ENCODE data around the gene FILIP1.

FILIP1 gene

DNA sequence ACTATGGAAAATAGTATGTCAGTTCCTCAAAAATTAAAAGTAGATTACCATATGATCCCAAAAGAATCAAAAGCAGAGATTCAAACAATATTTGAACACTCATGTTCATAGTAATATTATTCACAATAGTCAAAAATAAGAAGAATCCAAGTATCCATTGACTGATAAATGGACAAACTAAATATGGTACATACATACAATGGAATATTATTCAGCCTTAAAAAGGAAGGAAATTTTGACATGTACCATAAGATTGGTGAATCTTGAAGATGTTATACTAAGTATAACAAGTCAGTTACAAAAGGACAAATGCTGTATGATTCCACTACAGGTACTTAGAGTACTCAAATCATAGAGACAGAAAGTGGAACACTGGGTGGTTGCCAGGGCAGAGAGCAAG, 120.7 kb downstream of the FILIP1 start:
- no peaks in the 10 kb centered on the region for H3K4me1 ChIP-seq (ENCODE audit: control insufficient read depth in 1 of 2, insufficient read depth in 2 of 2, low read length in 2 of 2)
- no peaks in the 10 kb centered on the region for H3K9me3 ChIP-seq (ENCODE audit: control insufficient read depth in 1 of 2, low read length in 2 of 2)
- H3K9ac ChIP-seq (ENCODE audit: low read depth in 1 of 2, low read length in 2 of 2), result no peak overlapping the region
- no peak overlapping the region for H3K27ac ChIP-seq (ENCODE audit: low read depth, low read length)
- no peaks in the 10 kb centered on the region for H3K27me3 ChIP-seq (ENCODE audit: control insufficient read depth in 1 of 2, insufficient read depth in 2 of 2, low read length in 2 of 2)
- H3K36me3 ChIP-seq (ENCODE audit: control insufficient read depth in 1 of 2, insufficient read depth in 2 of 2, low read length in 2 of 2), result no peaks in the 10 kb centered on the region
- no peak overlapping the region for H3K4me3 ChIP-seq (ENCODE audit: low read depth in 1 of 2, low read length in 2 of 2)

DNA sequence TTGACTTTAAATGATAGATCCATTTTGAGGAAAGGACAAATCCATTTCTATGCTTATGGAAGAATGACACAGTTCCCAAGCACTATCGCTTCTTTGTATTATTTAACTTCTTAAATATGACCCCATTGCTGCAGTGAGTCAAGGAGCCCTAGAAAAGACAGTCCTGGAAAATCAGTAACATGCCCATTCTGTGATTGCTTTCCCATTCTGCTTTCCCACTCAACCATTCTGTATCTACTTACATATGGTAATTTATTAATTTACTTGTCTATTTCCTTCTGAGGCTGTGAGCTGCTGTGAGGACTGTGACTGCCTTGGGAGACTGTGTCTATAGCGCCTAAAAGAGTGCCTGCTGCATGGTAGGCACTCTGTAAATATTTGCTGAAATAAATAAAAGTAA, 123.6 kb downstream of the FILIP1 start:
- H3K9ac ChIP-seq (ENCODE audit: low read depth in 1 of 2, low read length in 2 of 2), result no peak overlapping the region
- no peaks in the 10 kb centered on the region for H3K27me3 ChIP-seq (ENCODE audit: control insufficient read depth in 1 of 2, insufficient read depth in 2 of 2, low read length in 2 of 2)
- no peaks in the 10 kb centered on the region for H3K9me3 ChIP-seq (ENCODE audit: control insufficient read depth in 1 of 2, low read length in 2 of 2)
- H3K36me3 ChIP-seq (ENCODE audit: control insufficient read depth in 1 of 2, insufficient read depth in 2 of 2, low read length in 2 of 2), result no peaks in the 10 kb centered on the region
- no peaks in the 10 kb centered on the region for H3K4me1 ChIP-seq (ENCODE audit: control insufficient read depth in 1 of 2, insufficient read depth in 2 of 2, low read length in 2 of 2)
- no peak overlapping the region for H3K4me3 ChIP-seq (ENCODE audit: low read depth in 1 of 2, low read length in 2 of 2)
- H3K27ac ChIP-seq (ENCODE audit: low read depth, low read length), result no peak overlapping the region

DNA sequence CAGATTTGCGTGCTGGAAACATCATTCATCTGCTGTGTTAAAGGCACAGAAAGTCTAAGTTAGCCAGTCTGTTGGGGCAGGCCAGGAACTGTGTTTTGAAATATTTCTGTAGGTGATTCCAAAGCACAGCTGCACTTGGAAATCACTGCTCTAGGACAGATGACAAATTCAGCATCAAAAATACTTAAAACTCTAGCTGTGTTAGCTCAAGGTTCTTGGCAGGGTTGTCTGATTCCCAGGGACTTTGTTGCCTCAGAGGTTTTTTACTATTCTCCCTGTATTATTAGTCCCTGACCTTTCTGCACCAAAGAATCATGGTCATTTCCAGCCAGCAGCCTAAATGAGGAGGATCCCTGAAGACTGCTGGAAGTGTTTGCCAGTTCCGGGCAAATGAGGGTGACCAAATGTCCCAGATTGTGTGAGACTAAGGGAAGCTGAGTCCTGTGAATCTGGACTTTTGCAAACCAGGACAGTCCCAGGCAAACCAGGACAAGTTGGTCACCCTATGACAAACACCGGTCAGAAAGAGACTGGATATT, 124.7 kb downstream of the FILIP1 start:
- no peak overlapping the region for H3K9ac ChIP-seq (ENCODE audit: low read depth in 1 of 2, low read length in 2 of 2)

DNA sequence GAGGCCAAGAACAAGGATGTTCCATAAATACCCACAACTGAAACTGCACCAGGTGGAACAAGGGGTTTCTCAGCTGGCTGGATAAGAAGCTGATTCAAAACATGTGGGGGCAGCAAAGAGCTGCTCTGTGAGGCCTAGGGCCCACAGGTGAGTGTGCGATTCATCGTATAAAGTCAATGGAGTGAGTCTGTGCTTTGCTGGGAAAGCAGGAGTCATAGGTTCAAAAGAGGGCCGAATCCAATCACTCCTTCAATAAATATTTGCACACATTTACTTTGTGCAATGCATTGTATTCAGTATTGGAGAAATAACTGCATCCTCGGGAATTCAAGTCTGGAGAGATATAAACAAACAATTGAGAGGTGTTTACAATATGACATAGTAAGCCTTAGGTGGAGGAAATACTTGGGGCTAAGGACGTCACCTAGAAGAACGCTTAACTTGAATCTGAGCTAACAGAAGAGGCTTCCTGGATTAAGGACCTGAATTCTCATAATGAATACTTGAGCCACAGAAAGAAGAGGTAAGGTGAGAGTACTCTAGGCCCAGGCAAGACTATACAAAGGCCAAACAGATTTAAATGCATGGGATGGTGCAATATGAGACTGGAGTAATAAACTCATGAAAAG, 125.3 kb downstream of the FILIP1 start:
- no peaks in the 10 kb centered on the region for H3K9me3 ChIP-seq (ENCODE audit: control insufficient read depth in 1 of 2, low read length in 2 of 2)
- no peaks in the 10 kb centered on the region for H3K27me3 ChIP-seq (ENCODE audit: control insufficient read depth in 1 of 2, insufficient read depth in 2 of 2, low read length in 2 of 2)
- H3K36me3 ChIP-seq (ENCODE audit: control insufficient read depth in 1 of 2, insufficient read depth in 2 of 2, low read length in 2 of 2), result no peaks in the 10 kb centered on the region
- H3K27ac ChIP-seq (ENCODE audit: low read depth, low read length), result no peak overlapping the region
- no peak overlapping the region for H3K9ac ChIP-seq (ENCODE audit: low read depth in 1 of 2, low read length in 2 of 2)
- H3K4me3 ChIP-seq (ENCODE audit: low read depth in 1 of 2, low read length in 2 of 2), result no peak overlapping the region
- H3K4me1 ChIP-seq (ENCODE audit: control insufficient read depth in 1 of 2, insufficient read depth in 2 of 2, low read length in 2 of 2), result no peaks in the 10 kb centered on the region

More for the DNA sequence above, 124.7 kb downstream of the FILIP1 start:
- Histone ChIP-seq H3K4me1 (ENCODE audit: control insufficient read depth in 1 of 2, insufficient read depth in 2 of 2, low read length in 2 of 2) (no peaks in the 10 kb centered on the region), H3K27me3 (ENCODE audit: control insufficient read depth in 1 of 2, insufficient read depth in 2 of 2, low read length in 2 of 2) (no peaks in the 10 kb centered on the region), H3K9me3 (ENCODE audit: control insufficient read depth in 1 of 2, low read length in 2 of 2) (no peaks in the 10 kb centered on the region), H3K27ac (ENCODE audit: low read depth, low read length) (no peak overlapping the region), H3K4me3 (ENCODE audit: low read depth in 1 of 2, low read length in 2 of 2) (no peak overlapping the region), H3K36me3 (ENCODE audit: control insufficient read depth in 1 of 2, insufficient read depth in 2 of 2, low read length in 2 of 2) (no peaks in the 10 kb centered on the region)

DNA sequence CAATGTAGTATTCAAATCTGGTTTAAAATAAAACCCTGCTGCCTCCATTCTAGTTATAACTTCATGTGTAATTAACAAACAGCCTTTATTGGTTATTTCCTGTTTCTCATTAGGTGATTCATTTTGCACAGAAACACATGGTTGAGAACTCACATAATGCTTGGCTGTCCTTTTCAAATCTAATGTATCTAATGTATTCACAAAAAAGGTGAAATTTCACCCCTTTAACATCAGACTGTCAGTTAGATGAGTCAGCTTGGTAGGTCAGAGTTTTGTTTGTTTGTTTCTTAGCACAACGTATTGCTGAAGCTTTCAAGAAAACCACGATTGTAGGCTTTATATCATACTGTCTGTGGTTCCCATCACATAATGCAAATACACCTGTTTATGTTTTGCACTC, 130.3 kb downstream of the FILIP1 start:
- Histone ChIP-seq H3K27me3 (ENCODE audit: control insufficient read depth in 1 of 2, insufficient read depth in 2 of 2, low read length in 2 of 2) (no peaks in the 10 kb centered on the region), H3K4me1 (ENCODE audit: control insufficient read depth in 1 of 2, insufficient read depth in 2 of 2, low read length in 2 of 2) (no peaks in the 10 kb centered on the region), H3K4me3 (ENCODE audit: low read depth in 1 of 2, low read length in 2 of 2) (no peak overlapping the region), H3K9me3 (ENCODE audit: control insufficient read depth in 1 of 2, low read length in 2 of 2) (no peaks in the 10 kb centered on the region), H3K36me3 (ENCODE audit: control insufficient read depth in 1 of 2, insufficient read depth in 2 of 2, low read length in 2 of 2) (no peaks in the 10 kb centered on the region), H3K27ac (ENCODE audit: low read depth, low read length) (no peak overlapping the region), H3K9ac (ENCODE audit: low read depth in 1 of 2, low read length in 2 of 2) (no peak overlapping the region)

DNA sequence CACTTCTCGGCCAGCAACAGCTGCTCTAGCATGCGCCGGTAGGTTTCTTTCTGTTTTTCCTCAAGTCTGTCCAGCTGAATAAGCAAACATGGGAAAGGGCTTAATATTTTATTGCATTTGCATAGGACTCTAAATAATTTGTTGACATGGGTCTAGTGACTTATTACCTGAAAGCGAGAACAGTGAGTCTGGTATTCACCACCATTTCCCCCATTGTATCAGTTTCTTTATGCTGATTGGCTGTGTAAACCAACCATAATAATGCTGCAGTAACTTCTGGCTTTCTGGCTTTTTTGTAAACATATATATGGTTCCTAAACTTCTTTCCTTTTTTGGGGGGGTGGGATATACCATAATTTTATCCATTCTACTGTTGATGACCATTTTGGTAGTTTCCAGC, 140.0 kb downstream of the FILIP1 start:
- H3K27me3 ChIP-seq (ENCODE audit: control insufficient read depth in 1 of 2, insufficient read depth in 2 of 2, low read length in 2 of 2), result peaks cover 0 to 9% of the 10 kb centered on the region in 2 donors
- H3K4me1 ChIP-seq (ENCODE audit: control insufficient read depth in 1 of 2, insufficient read depth in 2 of 2, low read length in 2 of 2), result no peaks in the 10 kb centered on the region
- no peaks in the 10 kb centered on the region for H3K36me3 ChIP-seq (ENCODE audit: control insufficient read depth in 1 of 2, insufficient read depth in 2 of 2, low read length in 2 of 2)
- no peaks in the 10 kb centered on the region for H3K9me3 ChIP-seq (ENCODE audit: control insufficient read depth in 1 of 2, low read length in 2 of 2)
- no peak overlapping the region for H3K4me3 ChIP-seq (ENCODE audit: low read depth in 1 of 2, low read length in 2 of 2)
- no peak overlapping the region for H3K9ac ChIP-seq (ENCODE audit: low read depth in 1 of 2, low read length in 2 of 2)
- no peak overlapping the region for H3K27ac ChIP-seq (ENCODE audit: low read depth, low read length)

DNA sequence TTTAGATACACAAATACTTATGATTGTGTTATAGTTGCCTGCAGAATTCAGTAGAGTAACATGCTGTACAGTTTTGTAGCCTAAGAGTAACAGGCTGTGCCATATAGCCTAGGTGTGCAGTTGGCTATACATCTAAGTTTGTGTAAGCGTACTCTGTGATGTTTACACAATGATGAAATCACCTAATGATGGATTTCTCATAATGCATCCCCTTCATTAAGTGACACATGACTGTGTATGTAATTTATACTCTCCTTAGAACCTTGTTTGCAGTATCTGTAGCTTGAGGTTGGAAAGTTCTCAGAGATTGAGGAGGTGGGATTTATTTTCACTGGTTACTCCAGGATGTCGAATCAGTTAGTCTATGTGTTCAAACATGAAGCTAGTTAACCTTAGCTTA, 142.0 kb downstream of the FILIP1 start:
- no peak overlapping the region for H3K27ac ChIP-seq (ENCODE audit: low read depth, low read length)
- H3K9me3 ChIP-seq (ENCODE audit: control insufficient read depth in 1 of 2, low read length in 2 of 2), result no peaks in the 10 kb centered on the region
- H3K9ac ChIP-seq (ENCODE audit: low read depth in 1 of 2, low read length in 2 of 2), result no peak overlapping the region

DNA sequence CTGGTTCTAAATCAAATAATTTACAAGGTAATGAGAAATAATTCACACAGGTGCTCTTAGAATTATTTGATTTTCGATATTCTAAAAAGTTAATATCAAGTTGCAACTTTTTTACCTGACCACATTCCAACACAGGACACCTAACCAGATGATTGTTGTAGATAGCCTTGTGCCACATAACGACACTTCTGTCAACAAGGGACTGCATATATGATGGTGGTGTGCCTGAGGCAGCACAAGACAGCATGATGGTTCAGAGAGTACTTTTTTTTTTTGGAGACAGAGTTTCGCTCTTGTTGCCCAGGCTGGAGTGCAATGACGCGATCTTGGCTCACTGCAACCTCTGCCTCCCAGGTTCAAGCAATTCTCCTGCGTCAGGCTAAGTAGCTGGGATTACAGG, 142.8 kb downstream of the FILIP1 start:
- Histone ChIP-seq H3K27ac (ENCODE audit: low read depth, low read length) (no peak overlapping the region), H3K9ac (ENCODE audit: low read depth in 1 of 2, low read length in 2 of 2) (no peak overlapping the region), H3K36me3 (ENCODE audit: control insufficient read depth in 1 of 2, insufficient read depth in 2 of 2, low read length in 2 of 2) (no peaks in the 10 kb centered on the region), H3K4me1 (ENCODE audit: control insufficient read depth in 1 of 2, insufficient read depth in 2 of 2, low read length in 2 of 2) (no peaks in the 10 kb centered on the region), H3K4me3 (ENCODE audit: low read depth in 1 of 2, low read length in 2 of 2) (no peak overlapping the region), H3K27me3 (ENCODE audit: control insufficient read depth in 1 of 2, insufficient read depth in 2 of 2, low read length in 2 of 2) (peaks cover 0 to 9% of the 10 kb centered on the region in 2 donors), H3K9me3 (ENCODE audit: control insufficient read depth in 1 of 2, low read length in 2 of 2) (no peaks in the 10 kb centered on the region)

More for the DNA sequence above, 142.0 kb downstream of the FILIP1 start:
- no peak overlapping the region for H3K4me3 ChIP-seq (ENCODE audit: low read depth in 1 of 2, low read length in 2 of 2)
- H3K4me1 ChIP-seq (ENCODE audit: control insufficient read depth in 1 of 2, insufficient read depth in 2 of 2, low read length in 2 of 2), result no peaks in the 10 kb centered on the region
- no peaks in the 10 kb centered on the region for H3K36me3 ChIP-seq (ENCODE audit: control insufficient read depth in 1 of 2, insufficient read depth in 2 of 2, low read length in 2 of 2)
- H3K27me3 ChIP-seq (ENCODE audit: control insufficient read depth in 1 of 2, insufficient read depth in 2 of 2, low read length in 2 of 2), result peaks cover 0 to 9% of the 10 kb centered on the region in 2 donors

DNA sequence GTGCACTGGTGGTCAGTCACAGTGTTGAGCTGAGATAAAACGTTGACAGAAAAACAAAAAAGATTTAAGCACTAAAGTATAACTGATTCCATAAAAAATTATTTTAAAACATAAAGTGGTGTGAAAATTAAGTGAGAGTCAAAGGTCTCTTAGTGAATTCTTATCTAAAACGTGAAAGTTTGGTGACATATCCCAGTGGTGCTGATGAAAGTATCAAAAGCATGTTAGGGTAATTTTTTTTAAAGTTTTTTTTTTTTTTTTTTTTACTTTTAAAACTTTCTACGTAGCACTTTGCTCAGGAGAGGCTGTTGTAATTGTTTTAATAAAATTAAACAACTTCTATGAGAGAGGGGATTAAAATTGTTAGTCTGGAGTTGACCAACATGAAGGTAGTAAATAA, 143.4 kb downstream of the FILIP1 start:
- Histone ChIP-seq H3K4me3 (ENCODE audit: low read depth in 1 of 2, low read length in 2 of 2) (peak overlapping the region in 1 of 2 donors; percentile 37), H3K9me3 (ENCODE audit: control insufficient read depth in 1 of 2, low read length in 2 of 2) (no peaks in the 10 kb centered on the region), H3K4me1 (ENCODE audit: control insufficient read depth in 1 of 2, insufficient read depth in 2 of 2, low read length in 2 of 2) (no peaks in the 10 kb centered on the region), H3K9ac (ENCODE audit: low read depth in 1 of 2, low read length in 2 of 2) (no peak overlapping the region), H3K27ac (ENCODE audit: low read depth, low read length) (no peak overlapping the region), H3K36me3 (ENCODE audit: control insufficient read depth in 1 of 2, insufficient read depth in 2 of 2, low read length in 2 of 2) (no peaks in the 10 kb centered on the region), H3K27me3 (ENCODE audit: control insufficient read depth in 1 of 2, insufficient read depth in 2 of 2, low read length in 2 of 2) (peaks cover 0 to 9% of the 10 kb centered on the region in 2 donors)

DNA sequence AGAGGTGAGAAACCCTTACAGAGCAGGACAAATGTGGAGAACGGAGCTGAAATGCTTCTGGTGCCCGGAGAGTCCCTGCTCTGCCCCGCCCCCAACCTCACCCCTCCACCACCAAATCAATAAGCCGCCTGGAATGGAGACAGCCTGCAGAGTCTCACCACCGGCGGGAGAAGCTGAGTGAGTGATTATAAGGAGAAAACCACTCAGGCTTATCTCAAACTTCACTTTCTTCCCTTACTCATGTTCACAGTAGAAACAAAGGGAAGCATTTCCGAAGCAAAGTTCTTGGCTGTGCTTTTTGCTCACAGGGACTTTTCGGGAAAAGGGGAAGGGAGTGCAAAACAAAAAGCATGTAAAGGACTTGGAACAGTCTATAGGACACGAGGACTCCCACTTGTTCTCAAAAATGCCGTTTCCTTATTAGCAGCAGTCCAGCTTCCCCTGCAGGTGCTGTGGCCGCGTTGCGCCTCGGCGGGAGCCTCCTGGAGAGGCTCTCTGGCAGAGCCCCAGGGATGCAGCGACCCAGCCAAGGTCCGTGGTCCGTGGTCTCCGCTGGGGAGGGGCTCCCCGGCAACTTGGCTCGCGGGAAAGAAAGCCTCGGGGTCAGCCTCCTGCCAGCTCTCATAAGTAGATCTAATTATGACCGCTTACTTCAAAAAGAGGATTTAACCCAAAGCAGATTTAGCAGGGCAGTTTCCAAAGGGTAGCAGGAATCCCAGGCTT, 144.2 kb downstream of the FILIP1 start:
- H3K9me3 ChIP-seq (ENCODE audit: control insufficient read depth in 1 of 2, low read length in 2 of 2), result no peaks in the 10 kb centered on the region
- no peak overlapping the region for H3K9ac ChIP-seq (ENCODE audit: low read depth in 1 of 2, low read length in 2 of 2)
- H3K4me1 ChIP-seq (ENCODE audit: control insufficient read depth in 1 of 2, insufficient read depth in 2 of 2, low read length in 2 of 2), result no peaks in the 10 kb centered on the region
- peaks cover 0 to 9% of the 10 kb centered on the region in 2 donors for H3K27me3 ChIP-seq (ENCODE audit: control insufficient read depth in 1 of 2, insufficient read depth in 2 of 2, low read length in 2 of 2)
- no peaks in the 10 kb centered on the region for H3K36me3 ChIP-seq (ENCODE audit: control insufficient read depth in 1 of 2, insufficient read depth in 2 of 2, low read length in 2 of 2)
- H3K27ac ChIP-seq (ENCODE audit: low read depth, low read length), result no peak overlapping the region
- peak overlapping the region; percentile 37 to 44 for H3K4me3 ChIP-seq (ENCODE audit: low read depth in 1 of 2, low read length in 2 of 2)
